GM12878 (cell line): ENCODE measurements around the gene ABR. TPM values are rescaled to one million over a fixed set of nuclear protein-coding genes. Genes with fewer than 3 reads are reported as not detected.

ENCODE experiments used
- ATAC-seq: fragments of 200-7000 bp; cut with Tn5 transposase; 3 replicates; pipeline ENCODE4 v1.9.1; 2020; ENCODE audit warnings: mild to moderate bottlenecking, moderate library complexity
- BruUV-seq: library from RNA; stranded (reverse); fragments of 400-500 nt; replicated peaks from 2 replicates; lab custom pipeline; 2021; lab: Mats Ljungman, UMichigan
- CTCF ChIA-PET: fragments of 300-600 bp; sonication (Branson Sonifier 250); formaldehyde crosslinking; extraction: SDS; loops from one replicate; lab custom pipeline; 2021; ENCODE audit warnings: inconsistent platforms; lab: Yijun Ruan, JAX
- POLR2A ChIA-PET: fragments of 350-600 bp; formaldehyde crosslinking; extraction: SDS; loops from one replicate; lab custom pipeline; 2021; ENCODE audit warnings: inconsistent platforms; lab: Charles Lee
- RAD21 ChIA-PET: fragments of 300-600 bp; sonication (Branson Sonifier 250); formaldehyde crosslinking; loops from one replicate; lab custom pipeline; 2023; ENCODE audit warnings: antibody characterized with exemption; ENCODE audit not compliant: unreplicated experiment; lab: Charles Lee
- SMC1A ChIA-PET: fragments of 300-600 bp; sonication (Branson Sonifier 250); formaldehyde crosslinking; loops from one replicate; lab custom pipeline; 2023; ENCODE audit not compliant: unreplicated experiment, uncharacterized antibody; lab: Charles Lee
- DNase-seq: peaks from one replicate; pipeline ENCODE4 v3.0.0-alpha.2; 2011; ENCODE audit warnings: low read depth, low spot score
- FAIRE-seq: peaks from 3 replicates; lab custom pipeline; 2011; peaks lifted over from hg19 to GRCh38; lab: Jason Lieb, UNC
- H2AFZ ChIP-seq: 2 replicates; pipeline ENCODE4 v1.6.0; 2011; ENCODE audit warnings: low read depth, low read length, control low read depth; ENCODE audit not compliant: control insufficient read depth
- H3K27ac ChIP-seq: 2 replicates; pipeline ENCODE4 v1.5.1; 2011; ENCODE audit warnings: control low read depth; ENCODE audit not compliant: control insufficient read depth, insufficient read depth
- H3K27me3 ChIP-seq, 2 experiments: replicated peaks in 1 of 2; 2 replicates each; pipeline versions ENCODE4 v1.6.0 to v1.6.1; 2011; ENCODE audit warnings: low read length in 1 of 2; ENCODE audit not compliant: control insufficient read depth in 2 of 2, insufficient read depth in 2 of 2
- H3K36me3 ChIP-seq, 2 experiments: 2 replicates each; pipeline ENCODE4 v1.5.1; 2011; ENCODE audit warnings: low read length in 1 of 2; ENCODE audit not compliant: control insufficient read depth in 2 of 2, insufficient read depth in 2 of 2
- H3K4me1 ChIP-seq: 2 replicates; pipeline ENCODE4 v1.6.1; 2011; ENCODE audit warnings: mild to moderate bottlenecking, low read length, moderate library complexity, mixed read lengths; ENCODE audit not compliant: control insufficient read depth, insufficient read depth
- H3K4me2 ChIP-seq: 2 replicates; pipeline ENCODE4 v1.6.0; 2011; ENCODE audit warnings: control low read depth; ENCODE audit not compliant: control insufficient read depth, insufficient read depth
- H3K4me3 ChIP-seq: fragments of 200-600 bp; sonication (generic); 2 replicates; pipeline ENCODE4 v1.5.1; 2016
- H3K79me2 ChIP-seq: 2 replicates; pipeline ENCODE4 v1.6.0; 2011; ENCODE audit warnings: low read length; ENCODE audit not compliant: control insufficient read depth, insufficient read depth
- H3K9ac ChIP-seq: 2 replicates; pipeline ENCODE4 v1.8.0; 2011; ENCODE audit warnings: low read length, control low read depth, mixed read lengths; ENCODE audit not compliant: control insufficient read depth, insufficient read depth
- H3K9me3 ChIP-seq: replicated peaks from 3 replicates; pipeline ENCODE4 v1.5.1; 2011; ENCODE audit warnings: mild to moderate bottlenecking, low read length; ENCODE audit not compliant: control insufficient read depth, insufficient read depth
- H4K20me1 ChIP-seq: 2 replicates; pipeline ENCODE4 v1.6.0; 2011; ENCODE audit not compliant: control insufficient read depth, insufficient read depth
- CEBPB ChIP-seq, 2 experiments: fragments of 150-350 bp in 1 of 2; IDR thresholded peaks; 2 replicates each; pipeline ENCODE4 v1.6.1; 2012 to 2014; ENCODE audit warnings: low read depth in 2 of 2, low read length in 2 of 2, borderline replicate concordance in 1 of 2, inconsistent platforms in 1 of 2
- MYB ChIP-seq: fragments of 150-350 bp; IDR thresholded peaks from 2 replicates; pipeline ENCODE4 v1.6.1; 2014; ENCODE audit warnings: mild to moderate bottlenecking, low read depth, low read length, borderline replicate concordance
- NBN ChIP-seq: fragments of 450-650 bp; IDR thresholded peaks from 2 replicates; pipeline ENCODE4 v1.6.1; 2016
- NRF1 ChIP-seq: conservative IDR thresholded peaks from 2 replicates; pipeline ENCODE4 v1.6.1; 2011; ENCODE audit warnings: mild to moderate bottlenecking, low read depth, low read length, improper control_type of control experiment
- PML ChIP-seq: IDR thresholded peaks from 2 replicates; pipeline ENCODE4 v1.6.1; 2012; ENCODE audit warnings: low read length, inconsistent platforms
- SP1 ChIP-seq: IDR thresholded peaks from one replicate; pipeline ENCODE4 v1.6.1; 2011; ENCODE audit warnings: low read depth, low read length
- WGBS: methylation state at CpG from one replicate; pipeline ENCODE4 v1.1.6; 2016; ENCODE audit warnings: low lambda C conversion rate; ENCODE audit not compliant: insufficient replicate concordance, insufficient coverage; ENCODE audit errors: missing lambda C conversion rate; 5-methylcytosine and 5-hydroxymethylcytosine counted together
- in situ Hi-C: fragments of 300-500 bp; cut with MboI; formaldehyde crosslinking; loops from 9 replicates; pipeline ENCODE4 v1.14.3; 2018; ENCODE audit warnings: mixed read lengths
- intact Hi-C: fragments of 100-400 bp; cut with micrococcal nuclease; formaldehyde crosslinking; loops from one replicate; pipeline ENCODE4 v1.14.2; 2022; ENCODE audit not compliant: unreplicated experiment
- polyA plus RNA-seq, 11 experiments: library from polyadenylated mRNA; depleted of rRNA in 4 of 11; unstranded in 6 of 11; stranded (reverse) in 5 of 11; fragments of >200 nt; fragmentation: Nextera tagmentation in 4 of 11; fragmentation: Illumina TruSeq in 1 of 11; extraction: Ambion mirVana in 4 of 11; extraction: Trizol in 1 of 11; gene quantifications; 1 replicate in 1 of 11; 2 replicates in 10 of 11; pipeline versions ENCODE4 v1.2.1 to v1.2.3, GENCODE V29; 2011 to 2016; ENCODE audit warnings: inconsistent platforms in 2 of 11, missing spikeins in 2 of 11, low read depth in 1 of 11
- total RNA-seq, 4 experiments: library from RNA; depleted of rRNA in 3 of 4; stranded (reverse); fragments of >200 nt in 3 of 4; fragmentation: Illumina TruSeq in 1 of 4; extraction: Trizol in 1 of 4; gene quantifications; 2 replicates each; pipeline versions ENCODE4 v1.2.1 to v1.2.3, GENCODE V29; 2013 to 2021
- TF ChIP-seq, protein P1 (sequence below): fragments of 450-650 bp; formaldehyde crosslinking; IDR thresholded peaks from 2 replicates; pipeline ENCODE4 v1.4.0; 2022; ENCODE audit warnings: mild to moderate bottlenecking, moderate library complexity
- TF ChIP-seq, protein P2 (sequence below): IDR thresholded peaks from 2 replicates; pipeline ENCODE4 v1.6.1; 2012; ENCODE audit warnings: improper control_type of control experiment, low read depth, low read length; ENCODE audit not compliant: insufficient replicate concordance
- TF ChIP-seq, protein P3 (sequence below): fragments of 450-650 bp; IDR thresholded peaks from 2 replicates; pipeline ENCODE4 v1.6.1; 2017; ENCODE audit warnings: mild to moderate bottlenecking
- TF ChIP-seq, protein P4 (sequence below): fragments of 450-650 bp; IDR thresholded peaks from 2 replicates; pipeline ENCODE4 v1.6.1; 2018; ENCODE audit warnings: mild to moderate bottlenecking, low read depth, moderate library complexity; ENCODE audit not compliant: partially characterized antibody

Gene ABR
- total and polyA plus RNA-seq, 10 of the 15 experiments (the other 5 are each of a cell fraction or from before 2014, with no cell fraction given) = 1.4 to 112 (median 30.0) TPM

DNA sequence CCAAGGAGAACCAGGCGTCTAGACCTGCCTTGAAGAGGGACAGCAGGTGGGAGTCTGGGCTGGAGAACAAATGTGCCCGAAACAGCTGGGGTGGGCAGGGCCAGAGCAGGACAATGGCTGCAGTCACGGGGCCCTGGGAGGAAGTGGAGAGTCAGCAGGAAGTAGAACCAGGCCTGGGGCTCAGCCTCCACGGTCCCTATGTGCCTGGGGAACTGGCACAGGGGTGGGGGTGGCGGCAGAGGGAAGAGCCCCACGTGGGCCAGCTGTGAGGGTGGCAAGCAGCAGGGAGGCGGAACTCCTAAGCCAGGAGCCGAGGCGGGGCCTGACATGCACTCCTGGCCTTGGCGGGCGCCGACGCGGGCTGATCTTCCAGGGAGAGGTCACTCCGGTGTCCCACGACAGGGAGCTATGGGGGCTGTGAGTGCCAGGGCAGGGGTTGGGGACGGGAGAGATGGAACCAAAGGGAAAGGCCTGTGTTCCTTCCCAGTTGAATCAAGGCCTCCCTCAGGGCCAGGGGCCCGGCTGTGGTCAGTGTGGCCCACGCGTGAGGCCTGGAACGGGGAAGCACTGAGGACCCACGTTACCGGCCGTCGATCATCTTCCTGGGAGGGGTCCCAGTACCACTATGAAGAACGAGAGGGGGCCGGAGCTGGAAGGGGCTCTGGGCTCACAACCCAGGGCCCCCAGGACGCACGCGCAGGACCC, 140.1 kb downstream of the ABR start:
- WGBS = 87% methylated on average over 30 of the region's 30 CpGs
- SMC1A ChIA-PET = no interaction called here
- TF ChIP-seq, protein P1, sequence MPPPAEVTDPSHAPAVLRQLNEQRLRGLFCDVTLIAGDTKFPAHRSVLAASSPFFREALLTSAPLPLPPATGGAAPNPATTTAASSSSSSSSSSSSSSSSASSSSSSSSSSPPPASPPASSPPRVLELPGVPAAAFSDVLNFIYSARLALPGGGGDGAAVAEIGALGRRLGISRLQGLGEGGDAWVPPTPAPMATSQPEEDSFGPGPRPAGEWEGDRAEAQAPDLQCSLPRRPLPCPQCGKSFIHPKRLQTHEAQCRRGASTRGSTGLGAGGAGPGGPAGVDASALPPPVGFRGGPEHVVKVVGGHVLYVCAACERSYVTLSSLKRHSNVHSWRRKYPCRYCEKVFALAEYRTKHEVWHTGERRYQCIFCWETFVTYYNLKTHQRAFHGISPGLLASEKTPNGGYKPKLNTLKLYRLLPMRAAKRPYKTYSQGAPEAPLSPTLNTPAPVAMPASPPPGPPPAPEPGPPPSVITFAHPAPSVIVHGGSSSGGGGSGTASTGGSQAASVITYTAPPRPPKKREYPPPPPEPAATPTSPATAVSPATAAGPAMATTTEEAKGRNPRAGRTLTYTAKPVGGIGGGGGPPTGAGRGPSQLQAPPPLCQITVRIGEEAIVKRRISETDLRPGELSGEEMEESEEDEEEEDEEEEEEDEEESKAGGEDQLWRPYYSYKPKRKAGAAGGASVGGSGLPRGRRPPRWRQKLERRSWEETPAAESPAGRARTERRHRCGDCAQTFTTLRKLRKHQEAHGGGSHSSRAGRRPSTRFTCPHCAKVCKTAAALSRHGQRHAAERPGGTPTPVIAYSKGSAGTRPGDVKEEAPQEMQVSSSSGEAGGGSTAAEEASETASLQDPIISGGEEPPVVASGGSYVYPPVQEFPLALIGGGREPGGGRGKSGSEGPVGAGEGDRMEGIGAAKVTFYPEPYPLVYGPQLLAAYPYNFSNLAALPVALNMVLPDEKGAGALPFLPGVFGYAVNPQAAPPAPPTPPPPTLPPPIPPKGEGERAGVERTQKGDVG (CRISPR knock-in tag) = no peak
- TF ChIP-seq, protein P2, sequence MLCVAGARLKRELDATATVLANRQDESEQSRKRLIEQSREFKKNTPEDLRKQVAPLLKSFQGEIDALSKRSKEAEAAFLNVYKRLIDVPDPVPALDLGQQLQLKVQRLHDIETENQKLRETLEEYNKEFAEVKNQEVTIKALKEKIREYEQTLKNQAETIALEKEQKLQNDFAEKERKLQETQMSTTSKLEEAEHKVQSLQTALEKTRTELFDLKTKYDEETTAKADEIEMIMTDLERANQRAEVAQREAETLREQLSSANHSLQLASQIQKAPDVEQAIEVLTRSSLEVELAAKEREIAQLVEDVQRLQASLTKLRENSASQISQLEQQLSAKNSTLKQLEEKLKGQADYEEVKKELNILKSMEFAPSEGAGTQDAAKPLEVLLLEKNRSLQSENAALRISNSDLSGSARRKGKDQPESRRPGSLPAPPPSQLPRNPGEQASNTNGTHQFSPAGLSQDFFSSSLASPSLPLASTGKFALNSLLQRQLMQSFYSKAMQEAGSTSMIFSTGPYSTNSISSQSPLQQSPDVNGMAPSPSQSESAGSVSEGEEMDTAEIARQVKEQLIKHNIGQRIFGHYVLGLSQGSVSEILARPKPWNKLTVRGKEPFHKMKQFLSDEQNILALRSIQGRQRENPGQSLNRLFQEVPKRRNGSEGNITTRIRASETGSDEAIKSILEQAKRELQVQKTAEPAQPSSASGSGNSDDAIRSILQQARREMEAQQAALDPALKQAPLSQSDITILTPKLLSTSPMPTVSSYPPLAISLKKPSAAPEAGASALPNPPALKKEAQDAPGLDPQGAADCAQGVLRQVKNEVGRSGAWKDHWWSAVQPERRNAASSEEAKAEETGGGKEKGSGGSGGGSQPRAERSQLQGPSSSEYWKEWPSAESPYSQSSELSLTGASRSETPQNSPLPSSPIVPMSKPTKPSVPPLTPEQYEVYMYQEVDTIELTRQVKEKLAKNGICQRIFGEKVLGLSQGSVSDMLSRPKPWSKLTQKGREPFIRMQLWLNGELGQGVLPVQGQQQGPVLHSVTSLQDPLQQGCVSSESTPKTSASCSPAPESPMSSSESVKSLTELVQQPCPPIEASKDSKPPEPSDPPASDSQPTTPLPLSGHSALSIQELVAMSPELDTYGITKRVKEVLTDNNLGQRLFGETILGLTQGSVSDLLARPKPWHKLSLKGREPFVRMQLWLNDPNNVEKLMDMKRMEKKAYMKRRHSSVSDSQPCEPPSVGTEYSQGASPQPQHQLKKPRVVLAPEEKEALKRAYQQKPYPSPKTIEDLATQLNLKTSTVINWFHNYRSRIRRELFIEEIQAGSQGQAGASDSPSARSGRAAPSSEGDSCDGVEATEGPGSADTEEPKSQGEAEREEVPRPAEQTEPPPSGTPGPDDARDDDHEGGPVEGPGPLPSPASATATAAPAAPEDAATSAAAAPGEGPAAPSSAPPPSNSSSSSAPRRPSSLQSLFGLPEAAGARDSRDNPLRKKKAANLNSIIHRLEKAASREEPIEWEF = no peak
- TF ChIP-seq CEBPB (IDR thresholded peaks at IDR 0.05; ENCODE audit: borderline replicate concordance in 1 of 2, low read depth in 2 of 2, low read length in 2 of 2) = no peak
- TF ChIP-seq, protein P3, sequence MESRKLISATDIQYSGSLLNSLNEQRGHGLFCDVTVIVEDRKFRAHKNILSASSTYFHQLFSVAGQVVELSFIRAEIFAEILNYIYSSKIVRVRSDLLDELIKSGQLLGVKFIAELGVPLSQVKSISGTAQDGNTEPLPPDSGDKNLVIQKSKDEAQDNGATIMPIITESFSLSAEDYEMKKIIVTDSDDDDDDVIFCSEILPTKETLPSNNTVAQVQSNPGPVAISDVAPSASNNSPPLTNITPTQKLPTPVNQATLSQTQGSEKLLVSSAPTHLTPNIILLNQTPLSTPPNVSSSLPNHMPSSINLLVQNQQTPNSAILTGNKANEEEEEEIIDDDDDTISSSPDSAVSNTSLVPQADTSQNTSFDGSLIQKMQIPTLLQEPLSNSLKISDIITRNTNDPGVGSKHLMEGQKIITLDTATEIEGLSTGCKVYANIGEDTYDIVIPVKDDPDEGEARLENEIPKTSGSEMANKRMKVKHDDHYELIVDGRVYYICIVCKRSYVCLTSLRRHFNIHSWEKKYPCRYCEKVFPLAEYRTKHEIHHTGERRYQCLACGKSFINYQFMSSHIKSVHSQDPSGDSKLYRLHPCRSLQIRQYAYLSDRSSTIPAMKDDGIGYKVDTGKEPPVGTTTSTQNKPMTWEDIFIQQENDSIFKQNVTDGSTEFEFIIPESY = no peak
- no peak for TF ChIP-seq MYB
- no peak for TF ChIP-seq SP1
- no peak for TF ChIP-seq NBN
- no peak for TF ChIP-seq NRF1
- no peak for TF ChIP-seq PML
- TF ChIP-seq, protein P4, sequence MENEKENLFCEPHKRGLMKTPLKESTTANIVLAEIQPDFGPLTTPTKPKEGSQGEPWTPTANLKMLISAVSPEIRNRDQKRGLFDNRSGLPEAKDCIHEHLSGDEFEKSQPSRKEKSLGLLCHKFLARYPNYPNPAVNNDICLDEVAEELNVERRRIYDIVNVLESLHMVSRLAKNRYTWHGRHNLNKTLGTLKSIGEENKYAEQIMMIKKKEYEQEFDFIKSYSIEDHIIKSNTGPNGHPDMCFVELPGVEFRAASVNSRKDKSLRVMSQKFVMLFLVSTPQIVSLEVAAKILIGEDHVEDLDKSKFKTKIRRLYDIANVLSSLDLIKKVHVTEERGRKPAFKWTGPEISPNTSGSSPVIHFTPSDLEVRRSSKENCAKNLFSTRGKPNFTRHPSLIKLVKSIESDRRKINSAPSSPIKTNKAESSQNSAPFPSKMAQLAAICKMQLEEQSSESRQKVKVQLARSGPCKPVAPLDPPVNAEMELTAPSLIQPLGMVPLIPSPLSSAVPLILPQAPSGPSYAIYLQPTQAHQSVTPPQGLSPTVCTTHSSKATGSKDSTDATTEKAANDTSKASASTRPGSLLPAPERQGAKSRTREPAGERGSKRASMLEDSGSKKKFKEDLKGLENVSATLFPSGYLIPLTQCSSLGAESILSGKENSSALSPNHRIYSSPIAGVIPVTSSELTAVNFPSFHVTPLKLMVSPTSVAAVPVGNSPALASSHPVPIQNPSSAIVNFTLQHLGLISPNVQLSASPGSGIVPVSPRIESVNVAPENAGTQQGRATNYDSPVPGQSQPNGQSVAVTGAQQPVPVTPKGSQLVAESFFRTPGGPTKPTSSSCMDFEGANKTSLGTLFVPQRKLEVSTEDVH = no peak

More for the DNA sequence above, 140.1 kb downstream of the ABR start:
- no peak for FAIRE-seq
- in situ Hi-C loops (no loop called here), intact Hi-C loops (no loop called here)
- Histone ChIP-seq H3K27ac (no peak overlapping the region), H3K9me3 (no peaks in the 10 kb centered on the region), H3K36me3 (peaks cover 9% of the 10 kb centered on the region in 2 experiments; a peak in 3 of 4 replicates), H3K4me1 (no peaks in the 10 kb centered on the region), H4K20me1 (no peaks in the 10 kb centered on the region), H3K4me3 (no peak overlapping the region), H3K9ac (no peak overlapping the region), H3K79me2 (no peaks in the 10 kb centered on the region), H3K27me3 (no peaks in the 10 kb centered on the region), H2AFZ (no peak overlapping the region), H3K4me2 (no peak overlapping the region)
- RAD21 ChIA-PET = no interaction called here
- POLR2A ChIA-PET = no interaction called here
- DNase-seq = no peak
- CTCF ChIA-PET = no interaction called here
- ATAC-seq = no peak
- no TSS peak for BruUV-seq
